Measurements from ENCODE around the gene AKT1.

The AKT1 gene

GRCh38 chr14:104798300-104799243 is 3.0 kb upstream of the AKT1 start:
- DNase-seq = no peak

- no peak for DNase-seq
These were observed 1.8 kb upstream of the AKT1 start for GRCh38 chr14:104797115-104798044.

- no peak for DNase-seq
These were observed 1.1 kb upstream of the AKT1 start for GRCh38 chr14:104796687-104797081.

GRCh38 chr14:104795781-104796686 is 486 bp upstream of the AKT1 start:
- DNase-seq = peak; percentile 74

- DNase-seq = no peak
These were observed 936 bp downstream of the AKT1 start for GRCh38 chr14:104794631-104794992.

- peak; percentile 50 for DNase-seq
These were observed 1.4 kb downstream of the AKT1 start for GRCh38 chr14:104794099-104794498.

- DNase-seq = no peak
These were observed 1.9 kb downstream of the AKT1 start for GRCh38 chr14:104793703-104793959.

- no peak for DNase-seq
These were observed 2.4 kb downstream of the AKT1 start for GRCh38 chr14:104792945-104793702.

- DNase-seq = no peak
These were observed 3.3 kb downstream of the AKT1 start for GRCh38 chr14:104792101-104792884.

GRCh38 chr14:104791425-104791824 is 4.1 kb downstream of the AKT1 start:
- DNase-seq = no peak

- DNase-seq = no peak
These were observed 5.5 kb downstream of the AKT1 start for GRCh38 chr14:104789752-104790743.

GRCh38 chr14:104788873-104789663 is 6.5 kb downstream of the AKT1 start:
- DNase-seq = no peak

- DNase-seq = no peak
These were observed 7.3 kb downstream of the AKT1 start for GRCh38 chr14:104788161-104788818.

GRCh38 chr14:104787736-104788135 is 7.8 kb downstream of the AKT1 start:
- no peak for DNase-seq

GRCh38 chr14:104786726-104787675 is 8.5 kb downstream of the AKT1 start:
- DNase-seq = no peak

GRCh38 chr14:104786091-104786586 is 9.4 kb downstream of the AKT1 start:
- peak; percentile 15 for DNase-seq

- no peak for DNase-seq
These were observed 9.9 kb downstream of the AKT1 start for GRCh38 chr14:104785708-104786080.

Measured in CD4-positive, alpha-beta T cell treated with Interleukin-21 for 1 hour (primary cell).